ENCODE measurements around the gene DYNC1LI1. TPM values are rescaled to one million over a fixed set of nuclear protein-coding genes. Genes with fewer than 3 reads are reported as not detected.
A peak's percentile ranks its signal among the peaks of the same experiment; 100 is the strongest.

DYNC1LI1 gene
- total and polyA plus RNA-seq, 4 donors, result 9.2 to 21.1 (median 13.6) TPM

DNA sequence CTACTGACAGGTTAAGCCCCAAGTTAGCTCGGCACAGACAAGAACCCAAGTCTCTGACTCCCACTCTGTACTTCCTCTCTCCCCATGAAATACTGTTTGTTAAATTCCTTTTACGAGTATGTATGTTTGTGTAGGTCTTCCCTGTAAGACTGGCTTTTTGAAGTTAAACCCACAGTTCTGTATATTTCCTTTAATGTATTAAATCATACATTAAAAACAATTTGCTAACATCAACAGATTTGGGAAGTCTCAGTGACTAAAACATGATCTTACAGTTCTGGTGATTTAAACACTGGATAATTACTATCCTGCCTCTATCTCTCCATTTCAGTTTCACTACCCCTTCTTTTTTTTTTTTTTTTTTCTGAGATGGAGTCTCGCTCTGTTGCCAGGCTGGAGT is 72.4 kb downstream of the DYNC1LI1 start:
- H3K9ac ChIP-seq (ENCODE audit: low read depth in 1 of 2, low read length in 2 of 2), result peak overlapping the region in 1 of 2 donors; percentile 2
- H3K4me1 ChIP-seq (ENCODE audit: control insufficient read depth in 4 of 4, insufficient read depth in 4 of 4, low read length in 3 of 4), result peaks cover 8 to 44% (median 23%) of the 10 kb centered on the region in 4 donors
- H3K9me3 ChIP-seq (ENCODE audit: control insufficient read depth in 4 of 4, low read length in 3 of 4), result no peaks in the 10 kb centered on the region
- no peak for TF ChIP-seq EGR1 (IDR thresholded peaks at IDR 0.05; ENCODE audit: low read depth in 2 of 2)
- TF ChIP-seq FOXA1 (IDR thresholded peaks at IDR 0.05), result no peak
- no peak for TF ChIP-seq GABPA (IDR thresholded peaks at IDR 0.05 in 1 of 2, conservative IDR thresholded peaks at IDR 0.05 in 1 of 2)
- TF ChIP-seq, protein P1, sequence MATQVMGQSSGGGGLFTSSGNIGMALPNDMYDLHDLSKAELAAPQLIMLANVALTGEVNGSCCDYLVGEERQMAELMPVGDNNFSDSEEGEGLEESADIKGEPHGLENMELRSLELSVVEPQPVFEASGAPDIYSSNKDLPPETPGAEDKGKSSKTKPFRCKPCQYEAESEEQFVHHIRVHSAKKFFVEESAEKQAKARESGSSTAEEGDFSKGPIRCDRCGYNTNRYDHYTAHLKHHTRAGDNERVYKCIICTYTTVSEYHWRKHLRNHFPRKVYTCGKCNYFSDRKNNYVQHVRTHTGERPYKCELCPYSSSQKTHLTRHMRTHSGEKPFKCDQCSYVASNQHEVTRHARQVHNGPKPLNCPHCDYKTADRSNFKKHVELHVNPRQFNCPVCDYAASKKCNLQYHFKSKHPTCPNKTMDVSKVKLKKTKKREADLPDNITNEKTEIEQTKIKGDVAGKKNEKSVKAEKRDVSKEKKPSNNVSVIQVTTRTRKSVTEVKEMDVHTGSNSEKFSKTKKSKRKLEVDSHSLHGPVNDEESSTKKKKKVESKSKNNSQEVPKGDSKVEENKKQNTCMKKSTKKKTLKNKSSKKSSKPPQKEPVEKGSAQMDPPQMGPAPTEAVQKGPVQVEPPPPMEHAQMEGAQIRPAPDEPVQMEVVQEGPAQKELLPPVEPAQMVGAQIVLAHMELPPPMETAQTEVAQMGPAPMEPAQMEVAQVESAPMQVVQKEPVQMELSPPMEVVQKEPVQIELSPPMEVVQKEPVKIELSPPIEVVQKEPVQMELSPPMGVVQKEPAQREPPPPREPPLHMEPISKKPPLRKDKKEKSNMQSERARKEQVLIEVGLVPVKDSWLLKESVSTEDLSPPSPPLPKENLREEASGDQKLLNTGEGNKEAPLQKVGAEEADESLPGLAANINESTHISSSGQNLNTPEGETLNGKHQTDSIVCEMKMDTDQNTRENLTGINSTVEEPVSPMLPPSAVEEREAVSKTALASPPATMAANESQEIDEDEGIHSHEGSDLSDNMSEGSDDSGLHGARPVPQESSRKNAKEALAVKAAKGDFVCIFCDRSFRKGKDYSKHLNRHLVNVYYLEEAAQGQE (IDR thresholded peaks at IDR 0.05), result no peak
- TF ChIP-seq, protein P2, sequence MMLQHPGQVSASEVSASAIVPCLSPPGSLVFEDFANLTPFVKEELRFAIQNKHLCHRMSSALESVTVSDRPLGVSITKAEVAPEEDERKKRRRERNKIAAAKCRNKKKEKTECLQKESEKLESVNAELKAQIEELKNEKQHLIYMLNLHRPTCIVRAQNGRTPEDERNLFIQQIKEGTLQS (IDR thresholded peaks at IDR 0.05), result no peak
- 77% methylated on average over 3 of the region's 3 CpGs for WGBS
- H3K36me3 ChIP-seq (ENCODE audit: control insufficient read depth in 4 of 4, insufficient read depth in 3 of 4, low read depth in 1 of 4, low read length in 3 of 4), result no peaks in the 10 kb centered on the region
- no peak for DNase-seq (ENCODE audit: low spot score)
- H3K4me3 ChIP-seq (ENCODE audit: low read depth in 1 of 3, low read length in 3 of 3), result no peak overlapping the region
- H3K27me3 ChIP-seq (ENCODE audit: control insufficient read depth in 4 of 4, insufficient read depth in 4 of 4, low read length in 3 of 4), result no peaks in the 10 kb centered on the region
- no peak overlapping the region for H3K27ac ChIP-seq (ENCODE audit: low read depth in 1 of 2, low read length in 2 of 2)

DNA sequence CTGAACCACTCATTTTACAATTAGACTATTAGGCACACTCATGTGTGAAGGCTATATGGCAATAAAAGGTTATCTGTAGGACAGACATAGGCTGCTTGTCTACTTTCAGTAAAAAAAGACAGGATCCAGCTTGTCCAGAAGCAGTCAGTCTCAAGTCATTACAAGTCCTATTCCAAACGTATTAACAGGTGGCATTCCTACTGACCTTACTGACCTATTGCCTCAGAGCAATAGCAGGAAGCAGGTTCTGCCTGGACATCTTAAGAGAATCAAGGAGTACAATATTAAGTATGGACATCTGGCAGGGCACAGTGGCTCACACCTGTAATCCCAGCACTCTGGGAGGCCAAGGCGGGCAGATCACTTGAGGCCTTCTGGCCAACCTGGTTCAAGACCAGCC is 75.0 kb downstream of the DYNC1LI1 start:
- no peak for DNase-seq (ENCODE audit: low spot score)
- no peak for TF ChIP-seq JUND (IDR thresholded peaks at IDR 0.05)
- no peak for TF ChIP-seq EGR1 (IDR thresholded peaks at IDR 0.05; ENCODE audit: low read depth in 2 of 2)
- no peak for TF ChIP-seq HNF4A (conservative IDR thresholded peaks at IDR 0.05)
- Histone ChIP-seq H3K9me3 (ENCODE audit: control insufficient read depth in 4 of 4, low read length in 3 of 4) (no peaks in the 10 kb centered on the region), H3K27me3 (ENCODE audit: control insufficient read depth in 4 of 4, insufficient read depth in 4 of 4, low read length in 3 of 4) (no peaks in the 10 kb centered on the region), H3K36me3 (ENCODE audit: control insufficient read depth in 4 of 4, insufficient read depth in 3 of 4, low read depth in 1 of 4, low read length in 3 of 4) (peaks cover 0 to 6% (median 0%) of the 10 kb centered on the region in 4 donors), H3K27ac (ENCODE audit: low read depth in 1 of 2, low read length in 2 of 2) (no peak overlapping the region), H3K4me3 (ENCODE audit: low read depth in 1 of 3, low read length in 3 of 3) (no peak overlapping the region), H3K9ac (ENCODE audit: low read depth in 1 of 2, low read length in 2 of 2) (no peak overlapping the region), H3K4me1 (ENCODE audit: control insufficient read depth in 4 of 4, insufficient read depth in 4 of 4, low read length in 3 of 4) (peaks cover 8 to 50% (median 23%) of the 10 kb centered on the region in 4 donors)
- 62% methylated on average over 2 of the region's 2 CpGs for whole genome bisulfite sequencing

DNA sequence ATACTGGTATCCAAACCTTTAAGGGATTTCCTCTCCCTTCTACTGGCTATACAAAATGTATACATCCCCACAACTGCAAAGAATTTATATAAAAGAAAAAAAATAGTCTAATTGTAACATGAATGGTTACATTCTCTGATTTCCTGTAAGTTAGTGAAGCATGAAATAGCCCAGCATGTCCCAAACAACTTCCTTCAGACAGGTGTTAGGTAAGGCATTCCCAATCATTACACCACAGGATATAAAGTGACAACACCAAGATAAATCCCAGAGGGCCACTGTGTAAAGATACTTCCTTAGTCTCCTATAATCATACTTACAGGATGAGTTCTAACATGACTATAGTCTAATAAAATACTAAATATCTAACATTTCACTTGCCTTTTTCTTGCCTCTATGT is 75.6 kb downstream of the DYNC1LI1 start:
- H3K36me3 ChIP-seq (ENCODE audit: control insufficient read depth in 4 of 4, insufficient read depth in 3 of 4, low read depth in 1 of 4, low read length in 3 of 4), result peaks cover 0 to 6% (median 0%) of the 10 kb centered on the region in 4 donors
- H3K27ac ChIP-seq (ENCODE audit: low read depth in 1 of 2, low read length in 2 of 2), result no peak overlapping the region
- H3K4me1 ChIP-seq (ENCODE audit: control insufficient read depth in 4 of 4, insufficient read depth in 4 of 4, low read length in 3 of 4), result peaks cover 8 to 50% (median 22%) of the 10 kb centered on the region in 4 donors
- no peak overlapping the region for H3K9ac ChIP-seq (ENCODE audit: low read depth in 1 of 2, low read length in 2 of 2)
- DNase-seq (ENCODE audit: low spot score), result no peak
- TF ChIP-seq EGR1 (IDR thresholded peaks at IDR 0.05; ENCODE audit: low read depth in 2 of 2) (no peak), HNF4G (IDR thresholded peaks at IDR 0.05) (no peak)
- TF ChIP-seq, protein P3, sequence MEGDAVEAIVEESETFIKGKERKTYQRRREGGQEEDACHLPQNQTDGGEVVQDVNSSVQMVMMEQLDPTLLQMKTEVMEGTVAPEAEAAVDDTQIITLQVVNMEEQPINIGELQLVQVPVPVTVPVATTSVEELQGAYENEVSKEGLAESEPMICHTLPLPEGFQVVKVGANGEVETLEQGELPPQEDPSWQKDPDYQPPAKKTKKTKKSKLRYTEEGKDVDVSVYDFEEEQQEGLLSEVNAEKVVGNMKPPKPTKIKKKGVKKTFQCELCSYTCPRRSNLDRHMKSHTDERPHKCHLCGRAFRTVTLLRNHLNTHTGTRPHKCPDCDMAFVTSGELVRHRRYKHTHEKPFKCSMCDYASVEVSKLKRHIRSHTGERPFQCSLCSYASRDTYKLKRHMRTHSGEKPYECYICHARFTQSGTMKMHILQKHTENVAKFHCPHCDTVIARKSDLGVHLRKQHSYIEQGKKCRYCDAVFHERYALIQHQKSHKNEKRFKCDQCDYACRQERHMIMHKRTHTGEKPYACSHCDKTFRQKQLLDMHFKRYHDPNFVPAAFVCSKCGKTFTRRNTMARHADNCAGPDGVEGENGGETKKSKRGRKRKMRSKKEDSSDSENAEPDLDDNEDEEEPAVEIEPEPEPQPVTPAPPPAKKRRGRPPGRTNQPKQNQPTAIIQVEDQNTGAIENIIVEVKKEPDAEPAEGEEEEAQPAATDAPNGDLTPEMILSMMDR (IDR thresholded peaks at IDR 0.05; ENCODE audit: low read depth, low read length, missing input control), result no peak
- H3K27me3 ChIP-seq (ENCODE audit: control insufficient read depth in 4 of 4, insufficient read depth in 4 of 4, low read length in 3 of 4), result no peaks in the 10 kb centered on the region
- H3K9me3 ChIP-seq (ENCODE audit: control insufficient read depth in 4 of 4, low read length in 3 of 4), result no peaks in the 10 kb centered on the region
- H3K4me3 ChIP-seq (ENCODE audit: low read depth in 1 of 3, low read length in 3 of 3), result no peak overlapping the region
